GM13976 (cell line): Measurements from ENCODE around the gene RYR1.

Source experiments
- DNase-seq: peaks from one replicate; pipeline ENCODE4 v3.0.0; 2012; ENCODE audit warnings: low spot score
- CTCF ChIP-seq: IDR thresholded peaks from 2 replicates; pipeline ENCODE4 v1.5.1; 2012; ENCODE audit warnings: borderline replicate concordance, mild to moderate bottlenecking; ENCODE audit not compliant: insufficient read depth; ENCODE audit errors: extremely low read depth, missing control alignments, control extremely low read depth
- in situ Hi-C: fragments of 300-500 bp; cut with MboI; formaldehyde crosslinking; loops from one replicate; pipeline ENCODE4 v1.12.0; 2022; ENCODE audit warnings: low sequenced_read_pairs, mixed read lengths, inconsistent platforms; ENCODE audit not compliant: unreplicated experiment

RYR1 gene

GRCh38 chr19:38583219-38583984 lies 149.9 kb downstream of the RYR1 start:
- peak; percentile 78 for DNase-seq
- in situ Hi-C loops = no loop called here
- no peak for TF ChIP-seq CTCF

GRCh38 chr19:38583985-38584305 lies 150.5 kb downstream of the RYR1 start:
- in situ Hi-C loops = no loop called here
- TF ChIP-seq CTCF = no peak
- DNase-seq = no peak

- no peak for TF ChIP-seq CTCF
- no peak for DNase-seq
- in situ Hi-C loops = no loop called here
These were observed 154.1 kb downstream of the RYR1 start for GRCh38 chr19:38587562-38587961.

- in situ Hi-C loops = no loop called here
- DNase-seq = no peak
- TF ChIP-seq CTCF = no peak
These were observed 154.6 kb downstream of the RYR1 start for GRCh38 chr19:38588041-38588440.

GRCh38 chr19:38592940-38593339 lies 159.4 kb downstream of the RYR1 start:
- in situ Hi-C loops = no loop called here
- TF ChIP-seq CTCF = no peak
- DNase-seq = no peak

- no peak for TF ChIP-seq CTCF
- DNase-seq = no peak
- in situ Hi-C loops = no loop called here
These were observed 162.8 kb downstream of the RYR1 start for GRCh38 chr19:38596057-38596981.
